ENCODE results near the gene UBE2A. TPM values are rescaled to one million over a fixed set of nuclear protein-coding genes. Genes with fewer than 3 reads are reported as not detected.

UBE2A gene
- total RNA-seq, result 65.0 and 67.8 TPM in 2 replicates

- intact Hi-C loops (cut with micrococcal nuclease), result loop anchor here (1.0 to 10.0 kb wide), 7 partner anchors 9 to 340 kb away; partner anchors contain the start of genes NDUFA1, NKRF, PGRMC1 and RNF113A
Measured at GRCh38 chrX:119574394-119575266, at the start of gene UBE2A. TSS of gene UBE2A (plus strand) at chrX:119574563. CDS start at chrX:119574712, 149 bp downstream.

GRCh38 chrX:119529345-119530276 lies 44.8 kb upstream of the UBE2A start:
- intact Hi-C loops (cut with micrococcal nuclease), result no loop called here

- intact Hi-C loops (cut with micrococcal nuclease), result no loop called here
Measured at GRCh38 chrX:119537487-119537886, 36.9 kb upstream of the UBE2A start.

- intact Hi-C loops (cut with micrococcal nuclease), result no loop called here
Measured at GRCh38 chrX:119539872-119540271, 34.5 kb upstream of the UBE2A start.

- intact Hi-C loops (cut with micrococcal nuclease), result no loop called here
Measured at GRCh38 chrX:119541188-119541587, 33.2 kb upstream of the UBE2A start.

- intact Hi-C loops (cut with micrococcal nuclease), result no loop called here
Measured at GRCh38 chrX:119549327-119550016, 24.9 kb upstream of the UBE2A start.

GRCh38 chrX:119552508-119552907 lies 21.9 kb upstream of the UBE2A start:
- intact Hi-C loops (cut with micrococcal nuclease), result no loop called here

GRCh38 chrX:119565107-119565663 lies 9.2 kb upstream of the UBE2A start, which contains the start of gene STEEP1:
TSS of gene STEEP1 (minus strand) at chrX:119565409. CDS start at chrX:119565355, 54 bp downstream.
- intact Hi-C loops (cut with micrococcal nuclease), result loop anchor here (1.0 to 10.0 kb wide), 4 partner anchors 9 to 380 kb away; partner anchors contain the start of genes NKAP, NKRF and UBE2A

GRCh38 chrX:119570351-119570835 lies 4.0 kb upstream of the UBE2A start:
- intact Hi-C loops (cut with micrococcal nuclease), result loop anchor here (10.0 kb wide), 2 partner anchors 304 to 336 kb away; partner anchors contain the start of genes NDUFA1, PGRMC1 and RNF113A

GRCh38 chrX:119573222-119573621 lies 1.1 kb upstream of the UBE2A start:
- intact Hi-C loops (cut with micrococcal nuclease), result loop anchor here (10.0 kb wide), 2 partner anchors 302 to 338 kb away; partner anchors contain the start of genes NDUFA1, PGRMC1 and RNF113A

GRCh38 chrX:119573840-119574393 lies 446 bp upstream of the UBE2A start:
- intact Hi-C loops (cut with micrococcal nuclease), result loop anchor here (1.0 to 10.0 kb wide), 7 partner anchors 9 to 339 kb away; partner anchors contain the start of genes NDUFA1, NKRF, PGRMC1 and RNF113A

GRCh38 chrX:119579414-119579813 lies 5.1 kb downstream of the UBE2A start:
- intact Hi-C loops (cut with micrococcal nuclease), result loop anchor here (10.0 kb wide), 2 partner anchors 295 to 345 kb away; partner anchors contain the start of genes NDUFA1, PGRMC1 and RNF113A

GRCh38 chrX:119583431-119584059 lies 9.2 kb downstream of the UBE2A start:
- intact Hi-C loops (cut with micrococcal nuclease), result no loop called here

GRCh38 chrX:119589810-119590209 lies 15.4 kb downstream of the UBE2A start:
- intact Hi-C loops (cut with micrococcal nuclease), result no loop called here

GRCh38 chrX:119602701-119603255 lies 28.4 kb downstream of the UBE2A start:
- intact Hi-C loops (cut with micrococcal nuclease), result no loop called here

- intact Hi-C loops (cut with micrococcal nuclease), result loop anchor here (5.0 kb wide), 2 partner anchors 88 to 122 kb away; no protein-coding TSS in a partner anchor
Measured at GRCh38 chrX:119604766-119605463, 30.6 kb downstream of the UBE2A start.

- intact Hi-C loops (cut with micrococcal nuclease), result loop anchor here (1.0 to 5.0 kb wide), 7 partner anchors 31 to 151 kb away; partner anchors contain the start of genes SEPTIN6, STEEP1 and UBE2A
Measured at GRCh38 chrX:119605464-119606279, 31.3 kb downstream of the UBE2A start.
